SK-N-MC (cell line): ENCODE data around the gene AP3S2.

Experiments
- DNase-seq: peaks from one replicate; pipeline ENCODE4 v3.0.0-alpha.2; 2011; ENCODE audit warnings: low read depth, low spot score
- H3K27ac ChIP-seq: fragments of 200-600 bp; sonication (generic); 2 replicates; pipeline ENCODE4 v1.5.1; 2016; ENCODE audit warnings: mixed run types
- H3K36me3 ChIP-seq: fragments of 200-600 bp; sonication (generic); 2 replicates; pipeline ENCODE4 v1.6.1; 2017; ENCODE audit warnings: antibody characterized with exemption, low read length, mixed read lengths; ENCODE audit not compliant: insufficient read depth
- H3K4me3 ChIP-seq: fragments of 200-600 bp; sonication (generic); 2 replicates; pipeline ENCODE4 v1.5.1; 2016
- H3K9ac ChIP-seq: fragments of 200-600 bp; sonication (generic); 2 replicates; pipeline ENCODE4 v1.8.0; 2017; ENCODE audit warnings: mixed run types, mixed read lengths; ENCODE audit not compliant: insufficient read length
- H3K9me3 ChIP-seq: fragments of 200-600 bp; sonication (generic); 2 replicates; pipeline ENCODE4 v1.6.1; 2017; ENCODE audit warnings: low read depth, mild to moderate bottlenecking, antibody characterized with exemption, low read length, moderate library complexity, mixed read lengths
- EZH2 ChIP-seq: fragments of 200-600 bp; sonication (generic); IDR thresholded peaks from one replicate; pipeline ENCODE4 v1.6.1; 2017; ENCODE audit warnings: antibody characterized with exemption
- FOXP2 ChIP-seq: optimal IDR thresholded peaks from 2 replicates; pipeline ENCODE3; 2011; ENCODE audit warnings: mild to moderate bottlenecking, moderate library complexity; ENCODE audit not compliant: insufficient read depth; ENCODE audit errors: extremely low read length, control extremely low read depth
- POLR2AphosphoS5 ChIP-seq: IDR thresholded peaks from 2 replicates; pipeline ENCODE4 v1.6.1; 2012; ENCODE audit warnings: mild to moderate bottlenecking, low read depth, low read length, borderline replicate concordance

AP3S2 gene

GRCh38 chr15:89806210-89806558 lies 87.6 kb downstream of the AP3S2 start:
- Histone ChIP-seq H3K9me3 (no peaks in the 10 kb centered on the region), H3K36me3 (no peaks in the 10 kb centered on the region), H3K9ac (no peak overlapping the region), H3K27ac (no peak overlapping the region), H3K4me3 (no peak overlapping the region)
- TF ChIP-seq FOXP2 = no peak
- no peak for TF ChIP-seq POLR2AphosphoS5
- no peak for TF ChIP-seq EZH2
- no peak for DNase-seq

- H3K36me3 ChIP-seq = no peaks in the 10 kb centered on the region
- H3K9ac ChIP-seq = no peak overlapping the region
- H3K27ac ChIP-seq = no peak overlapping the region
- H3K4me3 ChIP-seq = no peak overlapping the region
- no peaks in the 10 kb centered on the region for H3K9me3 ChIP-seq
- no peak for TF ChIP-seq FOXP2
- no peak for TF ChIP-seq POLR2AphosphoS5
- TF ChIP-seq EZH2 = no peak
- DNase-seq = no peak
These were observed 88.3 kb downstream of the AP3S2 start for GRCh38 chr15:89805241-89806209.

- Histone ChIP-seq H3K36me3 (no peaks in the 10 kb centered on the region), H3K9ac (no peak overlapping the region), H3K4me3 (no peak overlapping the region), H3K27ac (no peak overlapping the region), H3K9me3 (no peaks in the 10 kb centered on the region)
- DNase-seq = no peak
- TF ChIP-seq FOXP2 (no peak), POLR2AphosphoS5 (no peak), EZH2 (no peak)
These were observed 89.6 kb downstream of the AP3S2 start for GRCh38 chr15:89803941-89804800.

GRCh38 chr15:89802986-89803824 lies 90.6 kb downstream of the AP3S2 start:
- H3K9me3 ChIP-seq = no peaks in the 10 kb centered on the region
- H3K9ac ChIP-seq = no peak overlapping the region
- no peak for TF ChIP-seq FOXP2
- no peak for TF ChIP-seq POLR2AphosphoS5
- no peak for TF ChIP-seq EZH2
- H3K27ac ChIP-seq = no peak overlapping the region
- no peaks in the 10 kb centered on the region for H3K36me3 ChIP-seq
- H3K4me3 ChIP-seq = no peak overlapping the region
- no peak for DNase-seq

GRCh38 chr15:89802231-89802928 lies 91.4 kb downstream of the AP3S2 start:
- no peak for TF ChIP-seq FOXP2
- TF ChIP-seq POLR2AphosphoS5 = no peak
- TF ChIP-seq EZH2 = no peak
- Histone ChIP-seq H3K27ac (no peak overlapping the region), H3K9ac (no peak overlapping the region), H3K4me3 (no peak overlapping the region), H3K9me3 (no peaks in the 10 kb centered on the region), H3K36me3 (no peaks in the 10 kb centered on the region)
- DNase-seq = no peak

GRCh38 chr15:89801471-89802195 lies 92.2 kb downstream of the AP3S2 start:
- DNase-seq = no peak
- H3K36me3 ChIP-seq = no peaks in the 10 kb centered on the region
- no peak for TF ChIP-seq EZH2
- TF ChIP-seq POLR2AphosphoS5 = no peak
- TF ChIP-seq FOXP2 = no peak
- H3K9me3 ChIP-seq = no peaks in the 10 kb centered on the region
- no peak overlapping the region for H3K27ac ChIP-seq
- no peak overlapping the region for H3K9ac ChIP-seq
- H3K4me3 ChIP-seq = no peak overlapping the region

- no peaks in the 10 kb centered on the region for H3K9me3 ChIP-seq
- no peak overlapping the region for H3K4me3 ChIP-seq
- H3K36me3 ChIP-seq = no peaks in the 10 kb centered on the region
- no peak overlapping the region for H3K9ac ChIP-seq
- TF ChIP-seq FOXP2 (no peak), POLR2AphosphoS5 (no peak), EZH2 (no peak)
- DNase-seq = no peak
- H3K27ac ChIP-seq = no peak overlapping the region
These were observed 93.8 kb downstream of the AP3S2 start for GRCh38 chr15:89799918-89800498.
